ENCODE data around the gene MCTP1.

DNA sequence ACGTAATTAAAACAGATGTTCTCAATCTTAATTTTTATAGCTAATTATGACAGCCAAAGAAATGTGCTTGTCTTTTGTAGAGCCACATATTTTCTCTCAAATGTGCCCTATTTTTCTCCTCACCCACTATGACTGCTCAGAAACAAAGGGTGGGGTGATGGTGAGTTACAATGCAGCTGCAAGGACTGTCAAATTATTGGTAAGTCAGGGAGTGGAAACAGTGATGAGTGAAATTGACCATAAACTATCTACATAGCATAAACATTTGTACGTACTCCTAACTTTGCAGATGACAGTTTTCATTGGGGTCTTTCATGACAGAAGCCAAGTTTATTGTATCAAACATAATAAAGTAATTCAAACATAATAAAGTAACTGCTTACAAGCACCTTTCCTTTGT, 215.9 kb downstream of the MCTP1 start:
- TF ChIP-seq CTCF (optimal IDR thresholded peaks at IDR 0.05 in 1 of 3, IDR thresholded peaks at IDR 0.05 in 1 of 3, conservative IDR thresholded peaks at IDR 0.05 in 1 of 3; ENCODE audit: extremely low read depth in 1 of 3, insufficient read depth in 2 of 3, low read length in 3 of 3) (no peak), EZH2 (IDR thresholded peaks at IDR 0.05; ENCODE audit: low read length) (no peak)
